ENCODE measurements around the gene GPR17.

Gene GPR17

DNA sequence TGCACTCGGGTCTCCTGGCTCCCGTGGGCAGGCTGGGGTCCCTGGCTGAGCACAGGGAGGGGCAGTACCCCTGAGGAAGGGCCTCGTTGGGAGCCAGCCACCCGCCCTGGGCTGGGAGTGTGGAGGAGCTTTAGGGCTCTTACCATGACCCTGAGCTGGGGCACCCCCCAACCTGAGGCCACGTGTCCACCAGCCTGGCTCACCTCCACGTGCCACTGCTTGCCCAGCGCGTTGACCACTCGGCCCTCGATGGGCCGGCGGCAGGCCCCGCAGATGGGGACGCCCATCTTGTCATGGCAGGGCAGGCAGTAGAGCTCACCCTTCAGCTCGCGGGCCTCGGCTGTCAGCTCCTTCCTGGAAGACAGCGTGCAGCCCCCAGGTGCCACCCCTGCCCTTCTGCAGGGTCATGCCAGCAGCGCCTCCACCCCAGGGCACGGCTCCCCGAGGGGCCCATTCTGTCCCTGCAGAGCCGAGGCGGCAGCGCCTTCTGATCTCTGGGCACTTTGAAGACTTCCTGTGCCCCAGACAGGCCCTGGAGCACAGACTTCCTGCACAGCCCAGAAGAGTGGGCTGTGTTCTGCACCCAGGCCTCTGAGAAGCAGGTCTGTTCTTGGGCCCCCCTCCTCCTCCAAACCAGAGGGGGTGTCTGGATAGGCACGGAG, 4.0 kb upstream of the GPR17 start:
- no peak for DNase-seq (ENCODE audit: low read depth)

DNA sequence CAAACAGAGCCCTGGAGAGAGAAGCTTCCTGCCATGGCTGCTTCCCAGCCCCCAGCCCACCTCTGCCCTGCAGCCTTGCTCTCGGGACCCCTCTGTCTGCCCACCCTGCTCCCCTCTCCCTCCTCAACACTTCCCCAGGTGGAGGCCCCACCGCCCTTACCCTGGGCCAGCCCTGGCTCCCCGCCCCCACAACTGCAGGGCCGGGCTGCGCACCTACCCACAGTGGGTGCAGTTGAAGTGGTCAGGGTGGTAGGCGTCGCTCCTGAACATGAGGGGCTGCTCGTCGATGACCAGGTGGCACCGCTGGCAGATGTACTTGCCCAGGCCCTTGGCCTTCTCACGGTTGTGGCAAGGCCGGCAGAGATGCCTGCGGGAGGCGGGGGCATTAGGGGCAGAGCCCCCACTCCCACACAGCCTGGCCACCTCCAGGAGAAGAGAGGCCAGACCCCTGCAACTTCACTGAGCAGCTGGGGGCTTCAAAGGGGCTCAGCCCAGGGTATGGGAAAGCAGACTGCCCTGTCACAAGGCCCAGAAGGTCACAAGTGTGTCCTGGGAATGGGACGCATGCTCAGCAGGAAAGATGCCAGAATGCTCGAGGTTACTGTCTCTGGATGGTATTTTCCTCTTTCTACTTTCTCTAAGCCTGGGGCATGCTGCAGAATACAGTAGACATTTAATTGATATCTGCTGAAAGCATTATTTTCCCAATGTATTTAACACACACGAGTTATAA, 3.1 kb upstream of the GPR17 start:
- no peak for DNase-seq (ENCODE audit: low read depth)

DNA sequence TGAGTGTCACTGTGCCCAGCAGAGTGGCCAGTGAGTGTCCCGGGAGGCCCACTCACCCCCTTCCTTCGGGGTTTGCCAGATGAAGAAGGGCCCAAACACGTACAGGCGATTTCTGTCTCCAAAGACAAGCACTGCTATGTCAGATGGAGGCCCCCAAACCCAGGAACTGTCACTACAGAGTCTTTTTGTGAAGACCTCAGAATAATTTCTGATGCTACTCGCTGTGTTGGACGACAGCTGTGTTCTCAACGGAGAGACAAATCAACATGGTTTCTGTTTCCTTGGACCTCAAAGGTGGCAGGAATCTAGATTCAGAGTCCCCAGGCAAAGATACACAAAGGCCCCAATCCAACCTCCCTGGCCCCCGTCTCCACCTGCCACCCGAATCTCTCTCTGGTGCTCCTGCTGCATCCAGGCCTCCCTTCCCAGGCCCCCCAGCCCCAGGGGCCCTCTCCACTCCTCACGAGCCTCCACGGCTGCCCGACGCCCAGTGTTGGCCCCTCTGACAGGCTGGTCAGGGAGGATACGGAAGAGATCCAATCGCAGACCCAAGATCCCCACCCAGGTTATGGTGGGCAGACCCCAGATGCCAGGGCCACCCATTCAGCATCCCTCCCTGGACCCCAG, 2.4 kb upstream of the GPR17 start:
- no peak for DNase-seq (ENCODE audit: low read depth)

DNA sequence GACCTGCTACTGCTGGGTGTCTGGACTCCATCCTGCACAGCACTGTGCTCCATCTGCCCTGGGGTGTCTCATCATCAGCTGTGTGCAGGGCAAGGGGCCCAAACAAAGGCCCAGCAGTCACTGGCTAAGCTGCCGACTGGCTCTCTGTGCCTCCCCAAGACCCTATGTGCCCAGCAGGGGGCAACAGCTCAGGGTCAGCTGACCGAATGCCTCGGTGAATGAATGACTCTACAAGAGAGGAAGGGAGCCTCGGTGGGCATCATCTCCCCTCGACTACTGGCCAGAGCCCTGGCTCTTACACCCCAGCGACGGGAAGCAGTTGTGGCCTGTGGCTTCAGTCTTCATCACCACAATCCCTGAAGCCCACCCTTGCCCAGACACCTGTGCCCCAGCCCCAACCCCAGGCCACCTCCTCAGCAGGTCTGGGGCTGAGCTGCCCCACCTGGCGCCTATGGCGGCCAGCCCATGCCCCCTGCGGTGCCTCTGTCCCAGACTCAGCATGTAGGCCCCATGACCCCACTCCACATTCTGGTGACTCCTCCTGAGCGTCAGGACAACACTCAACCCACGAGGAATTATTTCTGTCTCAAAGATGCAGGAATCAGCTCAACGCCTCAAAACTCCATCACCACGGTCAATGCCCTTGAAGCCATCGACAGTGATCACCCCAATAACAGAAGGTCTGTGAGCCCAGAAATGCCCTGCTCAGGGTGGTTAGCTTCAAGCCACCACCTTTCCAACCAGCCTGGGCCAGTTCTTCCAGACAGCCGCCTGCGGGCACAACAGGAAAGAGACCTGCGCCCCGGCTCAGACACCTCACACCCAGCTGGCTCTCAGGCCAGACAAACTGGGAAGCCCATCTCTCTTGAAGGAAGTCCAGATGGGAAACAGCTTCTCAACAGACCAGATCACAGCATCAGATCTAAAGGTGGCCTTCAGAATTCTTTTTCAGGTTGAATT, 1.6 kb upstream of the GPR17 start:
- DNase-seq (ENCODE audit: low read depth) = no peak

DNA sequence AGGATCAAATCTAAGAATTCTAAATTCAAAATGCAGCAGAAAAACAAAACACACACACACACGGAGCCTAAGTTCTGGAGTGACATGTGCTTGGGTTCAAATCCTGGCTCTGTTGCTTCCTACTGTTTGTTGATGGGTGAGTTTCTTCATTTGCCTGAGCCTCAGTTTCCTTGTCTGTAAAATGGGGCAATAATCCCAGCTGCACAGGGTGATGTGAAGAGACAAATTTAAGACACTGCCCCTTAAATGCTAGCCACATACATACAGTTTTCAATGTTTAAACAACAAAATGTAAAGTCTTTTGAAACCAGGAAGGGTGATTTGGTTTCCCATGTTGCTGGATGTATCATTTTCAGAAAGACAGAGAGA, 943 bp upstream of the GPR17 start:
- no peak for DNase-seq (ENCODE audit: low read depth)

DNA sequence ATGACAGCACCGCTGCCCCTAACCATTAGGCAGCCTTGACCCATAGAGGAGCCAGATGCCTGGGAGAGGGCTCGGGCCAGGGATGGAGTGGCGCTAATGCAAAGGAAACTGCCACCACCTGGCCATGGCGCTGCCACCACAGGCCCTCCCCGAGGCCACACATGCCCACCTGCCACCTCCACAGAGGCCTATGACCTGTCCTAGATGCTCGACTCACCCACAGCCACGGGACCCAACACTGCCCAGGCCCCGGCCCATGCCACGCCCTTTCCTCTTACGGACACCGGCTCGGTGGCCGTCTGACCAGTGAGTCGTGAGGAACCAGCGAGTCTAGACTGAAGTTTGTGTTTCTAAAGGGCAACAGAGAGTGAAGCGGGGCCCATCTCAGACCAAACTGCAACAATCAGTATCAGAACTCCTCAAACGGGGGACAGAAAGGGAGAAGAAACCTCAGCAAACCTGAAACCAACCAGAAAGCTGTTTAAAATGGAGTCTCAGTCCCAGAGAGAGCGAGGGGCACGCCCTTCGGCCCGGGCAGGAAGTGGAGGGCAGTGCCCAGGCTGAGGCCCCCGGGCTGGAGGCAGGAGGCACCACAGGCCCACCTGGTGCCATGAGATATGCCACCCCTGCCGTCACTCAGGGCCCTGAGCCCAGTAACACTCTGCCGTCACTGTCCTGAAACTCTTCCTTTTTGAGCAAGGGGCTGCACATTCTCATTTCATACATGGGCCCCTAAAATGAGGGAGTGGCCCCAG, 711 bp downstream of the GPR17 start:
- no peak for DNase-seq (ENCODE audit: low read depth)

DNA sequence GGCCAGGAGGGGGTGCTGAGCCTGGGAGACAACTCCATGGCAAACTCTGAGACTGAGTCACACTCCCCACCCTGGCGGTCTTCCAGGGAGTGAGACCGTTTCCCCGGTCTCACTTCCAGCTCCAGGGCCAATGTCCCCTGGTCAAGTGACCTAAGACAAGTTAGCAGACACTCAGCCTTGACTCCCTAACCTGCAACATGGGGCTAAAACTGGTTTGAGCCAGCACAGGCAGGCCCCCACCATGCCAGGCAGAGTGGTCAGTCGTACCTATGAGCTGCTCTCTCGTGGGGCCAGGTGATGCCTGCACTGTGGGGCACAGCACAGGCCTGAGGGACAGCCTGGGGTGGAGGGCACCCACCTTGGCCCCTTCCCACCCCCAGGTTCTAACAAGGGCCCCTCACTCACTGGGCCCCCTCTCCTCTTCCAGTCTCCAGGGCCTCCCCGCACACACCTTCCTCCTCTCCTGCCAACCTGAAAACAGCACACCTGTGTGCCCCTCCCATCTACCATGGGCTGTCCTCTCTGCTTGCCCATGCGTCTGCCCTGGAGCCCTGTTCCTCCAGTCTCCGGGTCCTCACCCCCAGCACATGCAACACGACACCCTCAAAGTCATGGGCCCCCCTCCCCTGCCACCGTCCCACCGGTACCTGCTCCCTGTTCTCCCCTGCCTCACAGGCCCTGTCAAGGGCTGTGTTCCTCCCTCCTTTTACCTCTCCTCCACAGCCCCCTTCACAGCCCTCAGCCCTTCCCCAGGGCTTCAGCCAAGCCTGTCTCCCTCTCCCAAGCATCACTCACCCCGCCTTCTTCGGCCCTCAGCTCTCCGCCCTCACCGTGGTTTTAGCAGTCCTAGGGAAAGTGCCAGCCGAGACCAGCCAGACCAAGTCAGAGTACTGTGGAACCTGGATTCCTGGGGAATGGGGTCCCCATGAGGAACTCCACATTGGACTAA, 1.6 kb downstream of the GPR17 start:
- no peak for DNase-seq (ENCODE audit: low read depth)

DNA sequence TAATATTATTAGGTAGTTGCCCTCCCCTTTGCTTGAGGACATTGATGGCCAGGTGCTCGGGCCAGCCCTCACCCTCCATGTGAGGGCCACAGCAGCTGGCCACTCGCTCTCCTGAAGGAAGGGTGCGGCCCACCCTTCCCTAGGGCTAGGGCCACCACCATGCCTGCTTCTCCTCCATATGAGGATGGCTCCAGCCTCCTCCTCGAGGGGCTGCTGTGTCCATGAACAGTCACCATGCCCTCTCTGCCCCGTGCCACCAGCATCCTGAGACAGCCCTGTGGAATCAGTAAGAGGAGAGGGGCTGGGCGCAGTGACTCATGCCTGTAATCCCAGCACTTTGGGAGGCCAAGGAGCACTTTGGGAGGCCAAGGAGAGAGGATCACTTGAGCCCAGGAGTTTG, 2.4 kb downstream of the GPR17 start:
- no peak for DNase-seq (ENCODE audit: low read depth)

DNA sequence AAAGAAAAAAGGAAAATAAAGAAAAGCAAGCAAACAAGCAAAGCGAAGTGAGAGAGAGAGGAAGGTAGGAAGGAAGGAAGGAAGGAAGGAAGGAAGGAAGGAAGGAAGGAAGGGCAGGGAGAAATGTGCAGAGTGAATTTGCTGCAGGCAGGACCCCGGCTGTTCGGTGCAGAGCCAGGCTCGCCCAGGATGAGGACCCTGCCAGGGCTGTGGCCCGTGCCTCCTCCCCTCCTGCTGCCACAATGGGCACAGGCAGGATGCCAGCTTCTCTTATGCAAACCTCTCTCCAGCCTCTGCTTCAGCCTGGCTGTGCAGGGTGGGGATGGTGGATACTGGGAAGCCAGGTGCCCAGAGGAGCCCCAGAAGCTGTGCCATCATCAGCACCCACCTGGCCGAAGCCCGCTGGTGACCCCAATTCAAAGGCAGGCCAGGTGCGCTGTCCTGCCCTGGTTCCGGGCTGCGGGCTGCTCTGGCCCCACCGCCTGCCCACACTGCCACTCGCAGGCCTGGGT, 3.2 kb downstream of the GPR17 start:
- DNase-seq (ENCODE audit: low read depth) = no peak

DNA sequence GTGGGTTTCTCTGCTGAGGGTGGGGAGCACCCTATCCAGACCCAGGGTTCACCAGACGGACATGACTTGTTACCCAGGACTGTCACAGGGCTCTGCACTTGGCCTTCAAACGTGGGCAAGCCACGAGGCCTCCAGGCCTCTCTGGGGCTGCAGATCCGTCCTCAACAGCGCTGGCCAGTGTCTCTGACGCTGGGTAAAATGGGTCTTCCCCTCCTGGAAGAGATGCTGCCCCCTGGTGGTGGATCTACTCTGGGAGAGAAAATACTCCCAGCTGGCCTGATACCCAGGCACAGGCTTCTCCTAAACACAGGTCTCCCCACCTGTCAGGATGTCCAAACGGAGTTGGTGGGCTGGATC, 3.7 kb downstream of the GPR17 start:
- peak; percentile 72 for DNase-seq (ENCODE audit: low read depth)

DNA sequence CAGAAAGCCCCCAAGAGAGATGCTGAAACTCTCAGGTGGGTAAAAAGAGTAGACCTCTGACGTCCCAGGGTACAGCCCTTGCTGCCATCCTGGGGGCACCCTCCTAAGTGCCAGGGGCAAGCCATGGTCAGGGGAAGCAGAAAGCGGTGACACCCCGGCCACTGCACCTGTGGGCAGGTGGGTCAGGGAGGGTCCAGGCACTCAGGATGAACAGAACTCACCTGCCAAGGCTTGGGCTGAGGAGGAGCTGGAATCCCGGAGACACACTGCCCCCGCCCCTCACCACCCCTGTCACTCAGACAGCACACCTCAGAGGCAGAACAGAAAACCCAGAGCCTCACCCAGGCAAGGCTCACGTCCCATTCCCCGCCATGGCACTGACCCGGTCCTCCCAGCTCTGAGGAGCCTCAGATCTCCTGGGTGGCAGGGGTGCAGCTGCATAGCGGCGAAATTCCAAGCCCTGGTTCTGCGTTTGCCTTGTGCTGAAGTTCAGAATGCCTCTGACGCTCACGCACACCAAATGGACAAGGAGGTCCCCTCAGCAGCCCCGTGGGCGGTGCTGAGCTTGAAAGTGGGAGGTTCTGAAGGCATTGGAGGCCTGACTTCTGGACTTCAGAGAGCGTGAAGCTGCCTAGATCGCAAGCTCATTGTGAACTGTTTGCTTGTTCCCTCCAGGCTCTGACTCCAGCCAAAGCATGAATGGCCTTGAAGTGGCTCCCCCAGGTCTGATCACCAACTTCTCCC, 4.3 kb downstream of the GPR17 start:
- no peak for DNase-seq (ENCODE audit: low read depth)

DNA sequence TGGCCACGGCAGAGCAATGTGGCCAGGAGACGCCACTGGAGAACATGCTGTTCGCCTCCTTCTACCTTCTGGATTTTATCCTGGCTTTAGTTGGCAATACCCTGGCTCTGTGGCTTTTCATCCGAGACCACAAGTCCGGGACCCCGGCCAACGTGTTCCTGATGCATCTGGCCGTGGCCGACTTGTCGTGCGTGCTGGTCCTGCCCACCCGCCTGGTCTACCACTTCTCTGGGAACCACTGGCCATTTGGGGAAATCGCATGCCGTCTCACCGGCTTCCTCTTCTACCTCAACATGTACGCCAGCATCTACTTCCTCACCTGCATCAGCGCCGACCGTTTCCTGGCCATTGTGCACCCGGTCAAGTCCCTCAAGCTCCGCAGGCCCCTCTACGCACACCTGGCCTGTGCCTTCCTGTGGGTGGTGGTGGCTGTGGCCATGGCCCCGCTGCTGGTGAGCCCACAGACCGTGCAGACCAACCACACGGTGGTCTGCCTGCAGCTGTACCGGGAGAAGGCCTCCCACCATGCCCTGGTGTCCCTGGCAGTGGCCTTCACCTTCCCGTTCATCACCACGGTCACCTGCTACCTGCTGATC, 4.9 kb downstream of the GPR17 start:
- DNase-seq (ENCODE audit: low read depth) = no peak

DNA sequence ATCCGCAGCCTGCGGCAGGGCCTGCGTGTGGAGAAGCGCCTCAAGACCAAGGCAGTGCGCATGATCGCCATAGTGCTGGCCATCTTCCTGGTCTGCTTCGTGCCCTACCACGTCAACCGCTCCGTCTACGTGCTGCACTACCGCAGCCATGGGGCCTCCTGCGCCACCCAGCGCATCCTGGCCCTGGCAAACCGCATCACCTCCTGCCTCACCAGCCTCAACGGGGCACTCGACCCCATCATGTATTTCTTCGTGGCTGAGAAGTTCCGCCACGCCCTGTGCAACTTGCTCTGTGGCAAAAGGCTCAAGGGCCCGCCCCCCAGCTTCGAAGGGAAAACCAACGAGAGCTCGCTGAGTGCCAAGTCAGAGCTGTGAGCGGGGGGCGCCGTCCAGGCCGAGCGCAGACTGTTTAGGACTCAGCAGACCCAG, 5.4 kb downstream of the GPR17 start:
- DNase-seq (ENCODE audit: low read depth) = no peak

DNA sequence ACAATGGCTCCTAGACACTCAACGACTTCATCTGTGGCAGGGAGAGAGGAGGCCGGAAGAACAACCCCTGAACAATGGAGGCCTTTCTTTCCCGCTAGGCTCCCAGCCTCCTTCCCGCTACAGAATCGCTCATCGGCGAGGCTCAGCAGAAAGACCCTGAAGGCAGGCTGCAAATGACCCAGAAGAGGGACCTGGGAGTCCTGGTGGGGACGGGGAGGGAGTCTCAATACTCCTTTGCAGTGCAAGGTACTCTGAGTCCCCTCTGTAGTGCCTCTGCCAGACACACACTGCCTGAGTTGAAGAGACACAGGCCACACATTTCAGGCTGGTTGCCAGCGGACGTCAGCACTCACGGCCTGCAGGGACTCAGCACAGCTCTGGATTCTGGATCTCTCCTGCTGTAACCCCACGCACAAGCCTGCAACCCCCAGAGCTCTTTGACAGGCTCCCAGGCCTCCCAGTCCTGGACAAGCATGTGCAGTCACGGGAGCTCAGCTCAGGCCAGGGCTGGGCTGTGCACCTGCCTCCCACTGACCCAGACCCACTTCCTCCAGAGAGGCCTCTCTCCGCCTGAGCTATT, 6.1 kb downstream of the GPR17 start:
- no peak for DNase-seq (ENCODE audit: low read depth)

DNA sequence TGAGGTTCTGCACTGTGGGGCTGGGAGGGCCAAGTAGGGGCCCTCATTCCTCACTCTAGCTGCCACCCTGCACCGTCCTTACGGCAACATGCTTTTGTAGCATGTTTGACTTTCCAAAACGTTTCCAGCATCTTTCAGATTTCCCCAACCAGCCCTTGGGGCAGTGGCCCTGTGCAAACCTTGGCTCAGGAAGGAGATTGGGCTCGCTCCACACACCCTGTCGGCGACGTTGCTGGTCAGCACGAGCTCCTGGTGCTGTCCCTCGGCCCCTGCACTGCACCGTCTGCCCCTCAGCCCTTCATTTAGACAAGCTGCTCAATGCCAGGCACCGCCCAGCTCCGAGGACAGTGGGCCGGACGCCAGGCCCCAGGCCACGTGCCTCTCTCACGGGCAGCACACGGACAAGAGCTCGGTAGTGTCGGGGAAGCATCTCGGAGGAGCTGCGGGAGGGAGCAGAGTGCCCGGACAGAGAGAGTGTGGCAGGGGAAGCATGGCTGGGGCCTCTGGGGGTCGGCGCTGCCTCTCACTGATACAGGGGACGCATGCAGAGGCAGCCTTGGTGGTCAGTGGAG, 6.9 kb downstream of the GPR17 start:
- DNase-seq (ENCODE audit: low read depth) = no peak

DNA sequence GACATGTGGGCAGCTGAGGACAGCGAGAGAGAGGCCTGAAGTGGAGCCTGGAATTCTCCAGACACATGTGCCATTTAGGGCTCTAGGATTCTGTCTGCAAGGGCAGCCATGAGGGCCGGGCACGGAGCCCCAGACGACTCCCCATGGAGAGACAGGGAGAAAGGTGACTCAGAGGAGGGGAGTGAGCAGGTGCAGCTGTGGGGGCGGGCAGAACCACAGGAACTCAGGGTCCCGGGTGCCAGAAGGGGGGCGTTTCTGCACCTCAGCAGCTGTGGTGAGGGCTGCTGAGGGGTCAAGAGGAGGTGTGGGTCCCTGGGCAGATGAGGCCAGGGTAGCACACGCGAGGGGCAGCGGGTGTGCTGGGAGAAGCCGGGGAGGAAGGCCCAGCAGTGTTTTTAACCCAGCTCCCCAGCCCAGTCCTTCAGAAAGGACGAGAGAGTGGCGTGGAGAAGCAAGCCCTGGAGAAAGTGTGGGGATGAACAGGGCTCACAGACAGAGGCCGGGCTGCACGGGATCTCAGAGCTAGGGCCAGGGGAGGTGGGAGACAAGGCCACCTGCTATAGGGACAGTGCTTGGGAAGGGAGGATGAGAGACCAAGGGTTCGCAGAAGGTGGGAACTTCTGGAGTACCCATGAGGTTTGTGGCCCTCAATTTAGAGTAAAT, 7.6 kb downstream of the GPR17 start:
- no peak for DNase-seq (ENCODE audit: low read depth)

DNA sequence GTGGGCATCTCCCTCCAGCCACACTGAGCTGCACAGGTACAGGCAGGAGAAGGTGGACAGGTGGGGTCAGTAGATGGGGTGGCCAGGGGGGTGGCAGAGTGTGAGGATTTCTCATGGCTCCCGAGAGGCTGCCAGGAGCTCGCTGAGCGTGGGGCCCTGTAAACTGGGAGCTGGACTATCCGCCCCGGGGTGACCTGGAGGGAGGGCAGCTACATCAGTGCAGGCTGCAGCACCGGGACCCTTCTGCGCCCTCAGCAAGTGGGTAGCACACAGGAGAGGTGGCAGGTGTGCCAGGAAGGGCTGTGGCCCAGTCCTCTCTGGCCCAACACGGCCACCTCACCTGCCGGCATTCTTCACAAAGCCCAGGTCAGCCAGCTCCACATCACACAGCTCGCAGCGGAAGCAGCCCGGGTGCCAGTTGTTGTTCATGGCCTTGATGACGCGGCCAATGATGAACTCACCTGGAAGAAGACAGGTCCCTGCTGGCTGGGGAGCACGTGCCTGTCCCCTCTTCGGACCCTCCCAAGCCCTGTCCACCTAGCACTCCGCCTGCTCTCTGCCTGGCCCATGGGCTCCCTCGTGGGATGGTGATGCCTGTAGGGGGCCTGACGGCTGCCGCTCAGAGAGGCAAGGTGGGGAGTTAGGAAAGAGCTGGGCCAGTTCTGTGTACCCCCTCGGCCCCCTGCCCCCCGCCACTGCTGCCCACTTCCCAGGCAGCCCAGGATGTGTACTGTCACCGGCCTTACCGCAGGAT, 8.3 kb downstream of the GPR17 start:
- DNase-seq (ENCODE audit: low read depth) = no peak

Measured in stromal cell of bone marrow (primary cell).